ENCODE measurements around the gene NHSL1. TPM values are rescaled to one million over a fixed set of nuclear protein-coding genes. Genes with fewer than 3 reads are reported as not detected.

Gene NHSL1
- total RNA-seq, 3 donors from 2014 or later = 15.4 to 17.4 (median 16.5) TPM

- no peaks in the 10 kb centered on the region for H3K36me3 ChIP-seq
- TF ChIP-seq POLR2AphosphoS5 (IDR thresholded peaks at IDR 0.05) (no peak), CTCF (IDR thresholded peaks at IDR 0.05) (no peak), POLR2A (IDR thresholded peaks at IDR 0.05) (no peak)
- peak overlapping the region in 2 of 3 donors; percentile 11 to 27 for H3K4me3 ChIP-seq
- intact Hi-C loops (cut with DNase I; ENCODE audit: low total_unique reads) = no loop called here
- no peaks in the 10 kb centered on the region for H3K9me3 ChIP-seq
- peak overlapping the region; percentile 36 to 56 for H3K27ac ChIP-seq
- H3K4me1 ChIP-seq = peaks cover 0 to 8% of the 10 kb centered on the region in 2 donors
- no peaks in the 10 kb centered on the region for H3K27me3 ChIP-seq
- peak in 1 of 2 donors; percentile 70 for DNase-seq (ENCODE audit: low spot score in 2 of 2)
Measured at GRCh38 chr6:138454981-138455706, 44.1 kb downstream of the NHSL1 start.

GRCh38 chr6:138451043-138451442 lies 48.3 kb downstream of the NHSL1 start:
- H3K4me3 ChIP-seq = no peak overlapping the region
- no peaks in the 10 kb centered on the region for H3K36me3 ChIP-seq
- no peaks in the 10 kb centered on the region for H3K27me3 ChIP-seq
- no peak overlapping the region for H3K27ac ChIP-seq
- no peak for DNase-seq (ENCODE audit: low spot score in 2 of 2)
- intact Hi-C loops (cut with DNase I; ENCODE audit: low total_unique reads) = no loop called here
- TF ChIP-seq POLR2AphosphoS5 (IDR thresholded peaks at IDR 0.05) = no peak
- no peak for TF ChIP-seq CTCF (IDR thresholded peaks at IDR 0.05)
- no peak for TF ChIP-seq POLR2A (IDR thresholded peaks at IDR 0.05)
- no peaks in the 10 kb centered on the region for H3K9me3 ChIP-seq
- peaks cover 0 to 8% of the 10 kb centered on the region in 2 donors for H3K4me1 ChIP-seq

- Histone ChIP-seq H3K27ac (no peak overlapping the region), H3K9me3 (no peaks in the 10 kb centered on the region), H3K36me3 (no peaks in the 10 kb centered on the region), H3K4me1 (peaks cover 0 to 8% of the 10 kb centered on the region in 2 donors), H3K27me3 (no peaks in the 10 kb centered on the region), H3K4me3 (no peak overlapping the region)
- TF ChIP-seq POLR2AphosphoS5 (IDR thresholded peaks at IDR 0.05) (no peak), CTCF (IDR thresholded peaks at IDR 0.05) (no peak), POLR2A (IDR thresholded peaks at IDR 0.05) (no peak)
- no peak for DNase-seq (ENCODE audit: low spot score in 2 of 2)
- intact Hi-C loops (cut with DNase I; ENCODE audit: low total_unique reads) = no loop called here
Measured at GRCh38 chr6:138450445-138450844, 48.8 kb downstream of the NHSL1 start.

- no peak for DNase-seq (ENCODE audit: low spot score in 2 of 2)
- Histone ChIP-seq H3K27me3 (no peaks in the 10 kb centered on the region), H3K4me3 (no peak overlapping the region), H3K4me1 (no peaks in the 10 kb centered on the region), H3K27ac (no peak overlapping the region), H3K36me3 (no peaks in the 10 kb centered on the region), H3K9me3 (no peaks in the 10 kb centered on the region)
- no peak for TF ChIP-seq CTCF (IDR thresholded peaks at IDR 0.05)
- no peak for TF ChIP-seq POLR2A (IDR thresholded peaks at IDR 0.05)
- no peak for TF ChIP-seq POLR2AphosphoS5 (IDR thresholded peaks at IDR 0.05)
- intact Hi-C loops (cut with DNase I; ENCODE audit: low total_unique reads) = no loop called here
Measured at GRCh38 chr6:138446821-138447220, 52.5 kb downstream of the NHSL1 start.

- intact Hi-C loops (cut with DNase I; ENCODE audit: low total_unique reads) = no loop called here
- TF ChIP-seq CTCF (IDR thresholded peaks at IDR 0.05) (no peak), POLR2AphosphoS5 (IDR thresholded peaks at IDR 0.05) (no peak), POLR2A (IDR thresholded peaks at IDR 0.05) (no peak)
- no peaks in the 10 kb centered on the region for H3K36me3 ChIP-seq
- no peak overlapping the region for H3K4me3 ChIP-seq
- no peaks in the 10 kb centered on the region for H3K27me3 ChIP-seq
- no peak for DNase-seq (ENCODE audit: low spot score in 2 of 2)
- H3K9me3 ChIP-seq = no peaks in the 10 kb centered on the region
- H3K4me1 ChIP-seq = no peaks in the 10 kb centered on the region
- H3K27ac ChIP-seq = no peak overlapping the region
Measured at GRCh38 chr6:138443979-138444378, 55.3 kb downstream of the NHSL1 start.

All from breast epithelium (tissue), 4 donors.